Central memory CD4-positive, alpha-beta T cell (primary cell): ENCODE results near the gene MMP19.
"Not testable (repeated sequence)": the region's sequence is repeated elsewhere in the genome, so short reads cannot be mapped to it uniquely, and the experiment has no call there.

Experiments
- DNase-seq: peaks from one replicate; pipeline ENCODE4 v3.0.0; 2022

The MMP19 gene

GRCh38 chr12:55843431-55843830 is 695 bp upstream of the MMP19 start:
- no peak for DNase-seq

GRCh38 chr12:55840581-55841351 is 2.0 kb downstream of the MMP19 start:
- DNase-seq, result no peak

- DNase-seq, result no peak
Measured at GRCh38 chr12:55839345-55840140, 3.2 kb downstream of the MMP19 start.

- no peak for DNase-seq
Measured at GRCh38 chr12:55838361-55838760, 4.4 kb downstream of the MMP19 start.

GRCh38 chr12:55834400-55834799 is 8.3 kb downstream of the MMP19 start:
- DNase-seq, result not testable (repeated sequence)

GRCh38 chr12:55833056-55833455 is 9.7 kb downstream of the MMP19 start:
- DNase-seq, result no peak

GRCh38 chr12:55831447-55831815 is 11.3 kb downstream of the MMP19 start:
- DNase-seq, result no peak

GRCh38 chr12:55830601-55831446 is 11.9 kb downstream of the MMP19 start:
- peak; percentile 14 for DNase-seq

- peak; percentile 7 for DNase-seq
Measured at GRCh38 chr12:55829967-55830600, 12.7 kb downstream of the MMP19 start.

GRCh38 chr12:55828357-55828756 is 14.4 kb downstream of the MMP19 start:
- no peak for DNase-seq

- no peak for DNase-seq
Measured at GRCh38 chr12:55827806-55828205, 14.9 kb downstream of the MMP19 start.

GRCh38 chr12:55824726-55825125 is 18.0 kb downstream of the MMP19 start:
- no peak for DNase-seq

GRCh38 chr12:55823419-55823818 is 19.3 kb downstream of the MMP19 start:
- DNase-seq, result no peak

GRCh38 chr12:55822228-55822627 is 20.5 kb downstream of the MMP19 start:
- no peak for DNase-seq

- no peak for DNase-seq
Measured at GRCh38 chr12:55820679-55821078, 22.1 kb downstream of the MMP19 start.

GRCh38 chr12:55818886-55819285 is 23.9 kb downstream of the MMP19 start:
- no peak for DNase-seq

GRCh38 chr12:55818140-55818728 is 24.5 kb downstream of the MMP19 start:
- no peak for DNase-seq

- DNase-seq, result peak; percentile 99
Measured at GRCh38 chr12:55817345-55818139, 25.2 kb downstream of the MMP19 start, which contains the start of the genes ORMDL2 and SARNP. TSS of gene ORMDL2 (plus strand) at chr12:55818041. CDS start at chr12:55819000, 959 bp downstream. TSS of gene SARNP (minus strand) at chr12:55817724. CDS start at chr12:55817701, 23 bp downstream.

GRCh38 chr12:55816881-55817344 is 25.8 kb downstream of the MMP19 start:
- DNase-seq, result no peak

- DNase-seq, result no peak
Measured at GRCh38 chr12:55815473-55815872, 27.3 kb downstream of the MMP19 start.

GRCh38 chr12:55814257-55814656 is 28.5 kb downstream of the MMP19 start:
- no peak for DNase-seq
